VCaP (cell line): Measurements from ENCODE around the gene ALG12.

Experiments used
- H3K27ac ChIP-seq: fragments of 450-650 bp; 2 replicates; pipeline ENCODE4 v1.5.1; 2017
- CTCF ChIP-seq: fragments of 450-650 bp; conservative IDR thresholded peaks from 2 replicates; pipeline ENCODE4 v1.5.1; 2017; ENCODE audit warnings: mild to moderate bottlenecking, moderate library complexity

Gene ALG12

GRCh38 chr22:49948116-49948957 is 30.1 kb upstream of the ALG12 start:
- H3K27ac ChIP-seq: peak overlapping the region; percentile 92
- TF ChIP-seq CTCF: no peak

GRCh38 chr22:49947296-49947622 is 29.0 kb upstream of the ALG12 start:
- no peak for TF ChIP-seq CTCF
- H3K27ac ChIP-seq: peak overlapping the region; percentile 92; the same call in 1 of the 2 replicates

- peak overlapping the region; percentile 92 for H3K27ac ChIP-seq
- no peak for TF ChIP-seq CTCF
Observed at GRCh38 chr22:49946612-49947295, 28.5 kb upstream of the ALG12 start.

GRCh38 chr22:49945042-49945794 is 27.0 kb upstream of the ALG12 start:
- peak overlapping the region; percentile 59 for H3K27ac ChIP-seq

DNA sequence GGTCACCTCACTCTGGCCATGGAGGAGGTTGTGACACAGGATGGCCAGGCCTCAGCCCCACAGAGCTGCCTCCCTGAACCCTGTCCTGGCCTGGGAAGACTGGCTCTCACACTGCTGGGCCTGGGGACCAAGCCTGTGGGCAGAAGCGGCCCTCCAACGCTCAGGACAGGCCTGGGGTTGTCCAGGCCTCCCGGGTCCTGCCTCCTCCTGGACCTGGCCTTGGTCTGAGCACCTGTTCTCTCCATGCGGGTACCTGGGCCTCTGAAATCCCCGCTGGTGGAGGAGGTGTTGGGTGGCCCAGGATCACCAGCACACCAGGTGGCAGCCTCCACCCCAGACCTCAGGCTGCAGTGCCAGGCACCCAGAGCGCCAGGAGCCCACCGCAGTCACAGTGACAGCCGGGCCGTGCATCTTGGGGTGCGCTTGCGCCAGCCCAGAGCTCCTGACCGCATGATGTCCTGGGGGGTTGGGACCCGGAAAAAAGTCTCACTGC is 26.2 kb upstream of the ALG12 start:
- H3K27ac ChIP-seq: peak overlapping the region; percentile 57

GRCh38 chr22:49943771-49944398 is 25.6 kb upstream of the ALG12 start:
- TF ChIP-seq CTCF: no peak
- peak overlapping the region; percentile 57 for H3K27ac ChIP-seq

More for the DNA sequence above, 26.2 kb upstream of the ALG12 start:
- TF ChIP-seq CTCF: no peak

GRCh38 chr22:49943405-49943765 is 25.1 kb upstream of the ALG12 start:
- no peak overlapping the region for H3K27ac ChIP-seq
- no peak for TF ChIP-seq CTCF
